Activated CD4-positive, alpha-beta T cell treated with anti-CD3 and anti-CD28 coated beads, Interleukin-2, amount 10 ng/mL, durations not matched to agents 24 days and 14 days (primary cell): ENCODE results near the gene NYAP1. TPM values are rescaled to one million over a fixed set of nuclear protein-coding genes. Genes with fewer than 3 reads are reported as not detected.
"Not testable (repeated sequence)": the region's sequence is repeated elsewhere in the genome, so short reads cannot be mapped to it uniquely, and the experiment has no call there.

ENCODE experiments used
- DNase-seq: peaks from one replicate; pipeline ENCODE4 v3.0.0; 2022
- H3K27ac Mint-ChIP-seq: one replicate; pipeline ENCODE4 v1.8.0; 2022; ENCODE audit warnings: mild to moderate bottlenecking, mixed read lengths
- H3K27me3 Mint-ChIP-seq: one replicate; pipeline ENCODE4 v1.8.0; 2022; ENCODE audit warnings: mixed read lengths
- H3K36me3 Mint-ChIP-seq: one replicate; pipeline ENCODE4 v1.8.0; 2022; ENCODE audit warnings: low read depth, mild to moderate bottlenecking, mixed read lengths
- H3K4me1 Mint-ChIP-seq: one replicate; pipeline ENCODE4 v1.8.0; 2021; ENCODE audit warnings: mixed read lengths
- H3K4me3 Mint-ChIP-seq: one replicate; pipeline ENCODE4 v1.8.0; 2022; ENCODE audit warnings: mild to moderate bottlenecking, moderate library complexity, mixed read lengths
- H3K9me3 Mint-ChIP-seq: one replicate; pipeline ENCODE4 v1.8.0; 2021; ENCODE audit warnings: mixed read lengths
- intact Hi-C: fragments of 100-400 bp; cut with micrococcal nuclease; formaldehyde crosslinking; loops from one replicate; pipeline ENCODE4 v1.15.1; 2023
- total RNA-seq: library from RNA; stranded (reverse); gene quantifications from 2 replicates; pipeline ENCODE4 v1.2.3, GENCODE V29; 2022

NYAP1 gene
- total RNA-seq, 1 donor from 2014 or later = 0.49 TPM

- H3K9me3 Mint-ChIP-seq = no peaks in the 10 kb centered on the region
- no peaks in the 10 kb centered on the region for H3K36me3 Mint-ChIP-seq
- peaks cover 16% of the 10 kb centered on the region for H3K4me1 Mint-ChIP-seq
- DNase-seq = no peak
- intact Hi-C loops = no loop called here
- H3K4me3 Mint-ChIP-seq = no peak overlapping the region
- H3K27me3 Mint-ChIP-seq = no peaks in the 10 kb centered on the region
- H3K27ac Mint-ChIP-seq = no peak overlapping the region
Observed at GRCh38 chr7:100520138-100520537, 36.4 kb downstream of the NYAP1 start.

- H3K36me3 Mint-ChIP-seq = no peaks in the 10 kb centered on the region
- no peak overlapping the region for H3K27ac Mint-ChIP-seq
- DNase-seq = no peak
- no peaks in the 10 kb centered on the region for H3K9me3 Mint-ChIP-seq
- H3K27me3 Mint-ChIP-seq = no peaks in the 10 kb centered on the region
- intact Hi-C loops = no loop called here
- H3K4me1 Mint-ChIP-seq = peaks cover 7% of the 10 kb centered on the region
- H3K4me3 Mint-ChIP-seq = no peak overlapping the region
Observed at GRCh38 chr7:100521076-100521475, 37.3 kb downstream of the NYAP1 start.

- intact Hi-C loops = not testable (repeated sequence)
Observed at GRCh38 chr7:100521909-100522593, 38.3 kb downstream of the NYAP1 start.

GRCh38 chr7:100523192-100523591 lies 39.5 kb downstream of the NYAP1 start:
- intact Hi-C loops, H3K27ac Mint-ChIP-seq, H3K9me3 Mint-ChIP-seq, H3K27me3 Mint-ChIP-seq, H3K4me3 Mint-ChIP-seq, DNase-seq, H3K4me1 Mint-ChIP-seq, H3K36me3 Mint-ChIP-seq: not testable (repeated sequence)

More at GRCh38 chr7:100521909-100522593, 38.3 kb downstream of the NYAP1 start:
- H3K27me3 Mint-ChIP-seq, H3K9me3 Mint-ChIP-seq, H3K36me3 Mint-ChIP-seq, H3K4me3 Mint-ChIP-seq, H3K4me1 Mint-ChIP-seq, DNase-seq, H3K27ac Mint-ChIP-seq: not testable (repeated sequence)

GRCh38 chr7:100528108-100528866 lies 44.6 kb downstream of the NYAP1 start:
- H3K27me3 Mint-ChIP-seq, H3K4me3 Mint-ChIP-seq, H3K4me1 Mint-ChIP-seq, H3K36me3 Mint-ChIP-seq, H3K27ac Mint-ChIP-seq, H3K9me3 Mint-ChIP-seq, DNase-seq, intact Hi-C loops: not testable (repeated sequence)

GRCh38 chr7:100532165-100533022 lies 48.7 kb downstream of the NYAP1 start:
- no peak overlapping the region for H3K4me3 Mint-ChIP-seq
- H3K27me3 Mint-ChIP-seq = no peaks in the 10 kb centered on the region
- DNase-seq = no peak
- no peak overlapping the region for H3K27ac Mint-ChIP-seq
- H3K9me3 Mint-ChIP-seq = no peaks in the 10 kb centered on the region
- intact Hi-C loops = no loop called here
- peaks cover 2% of the 10 kb centered on the region for H3K4me1 Mint-ChIP-seq
- H3K36me3 Mint-ChIP-seq = no peaks in the 10 kb centered on the region

- H3K27ac Mint-ChIP-seq, intact Hi-C loops, H3K9me3 Mint-ChIP-seq, H3K27me3 Mint-ChIP-seq, DNase-seq, H3K4me3 Mint-ChIP-seq: not testable (repeated sequence)
- Mint-ChIP-seq H3K36me3 (peaks cover 11% of the 10 kb centered on the region), H3K4me1 (peaks cover 18% of the 10 kb centered on the region)
Observed at GRCh38 chr7:100535982-100536381, 52.3 kb downstream of the NYAP1 start.

- peaks cover 18% of the 10 kb centered on the region for H3K36me3 Mint-ChIP-seq
Observed at GRCh38 chr7:100536695-100537094, 53.0 kb downstream of the NYAP1 start.

GRCh38 chr7:100538348-100538653 lies 54.6 kb downstream of the NYAP1 start:
- peak overlapping the region; percentile 99 for H3K27ac Mint-ChIP-seq
- DNase-seq = no peak
- intact Hi-C loops = loop anchor here (2.0 kb wide), 1 partner anchor 110 kb away; the partner anchor contains the start of genes MEPCE and ZCWPW1
- no peaks in the 10 kb centered on the region for H3K27me3 Mint-ChIP-seq
- peaks cover 40% of the 10 kb centered on the region for H3K4me1 Mint-ChIP-seq
- H3K9me3 Mint-ChIP-seq = peaks cover 4% of the 10 kb centered on the region
- peak overlapping the region; percentile 99 for H3K4me3 Mint-ChIP-seq
- H3K36me3 Mint-ChIP-seq = peaks cover 28% of the 10 kb centered on the region

More at GRCh38 chr7:100536695-100537094, 53.0 kb downstream of the NYAP1 start:
- H3K27ac Mint-ChIP-seq, H3K4me3 Mint-ChIP-seq, DNase-seq, intact Hi-C loops, H3K9me3 Mint-ChIP-seq, H3K27me3 Mint-ChIP-seq: not testable (repeated sequence)
- peaks cover 25% of the 10 kb centered on the region for H3K4me1 Mint-ChIP-seq

GRCh38 chr7:100538654-100539435 lies 55.1 kb downstream of the NYAP1 start, which contains the start of gene AGFG2:
Gene AGFG2, plus strand, starts transcription at chr7:100539203. Its CDS starts 144 bp downstream, at chr7:100539347.
- Mint-ChIP-seq H3K4me3 (peak within 1 kb of the TSS; percentile 99), H3K27me3 (no peaks in the 10 kb centered on the region), H3K9me3 (peaks cover 4% of the 10 kb centered on the region), H3K27ac (peak within 1 kb of the TSS; percentile 99), H3K4me1 (peaks cover 46% of the 10 kb centered on the region), H3K36me3 (peaks cover 33% of the 10 kb centered on the region)
- peak; percentile 100 for DNase-seq
- intact Hi-C loops = loop anchor here (1.0 to 2.0 kb wide), 4 partner anchors 11 to 110 kb away; partner anchors contain the start of genes FBXO24, LRCH4, MEPCE and TSC22D4

- peak overlapping the region; percentile 99 for H3K4me3 Mint-ChIP-seq
- peaks cover 4% of the 10 kb centered on the region for H3K9me3 Mint-ChIP-seq
- H3K36me3 Mint-ChIP-seq = peaks cover 39% of the 10 kb centered on the region
- peak; percentile 74 for DNase-seq
- peak overlapping the region; percentile 99 for H3K27ac Mint-ChIP-seq
- intact Hi-C loops = loop anchor here (1.0 to 10.0 kb wide), 5 partner anchors 11 to 415 kb away; partner anchors contain the start of genes FBXO24, LRCH4, MBLAC1 and MEPCE
- H3K27me3 Mint-ChIP-seq = no peaks in the 10 kb centered on the region
- H3K4me1 Mint-ChIP-seq = peaks cover 52% of the 10 kb centered on the region
Observed at GRCh38 chr7:100539436-100540006, 55.8 kb downstream of the NYAP1 start.

GRCh38 chr7:100540073-100540723 lies 56.5 kb downstream of the NYAP1 start:
- H3K4me1 Mint-ChIP-seq = peaks cover 59% of the 10 kb centered on the region
- peak overlapping the region; percentile 99 for H3K4me3 Mint-ChIP-seq
- H3K36me3 Mint-ChIP-seq = peaks cover 41% of the 10 kb centered on the region
- no peak for DNase-seq
- peaks cover 4% of the 10 kb centered on the region for H3K9me3 Mint-ChIP-seq
- H3K27ac Mint-ChIP-seq = peak overlapping the region; percentile 84
- H3K27me3 Mint-ChIP-seq = no peaks in the 10 kb centered on the region
- intact Hi-C loops = loop anchor here (10.0 kb wide), 1 partner anchor 415 kb away; the partner anchor contains the start of gene MBLAC1
